GM23338 (cell line): ENCODE data around the gene GPC2.

Experiments
- CREB1 ChIP-seq: fragments of 250-450 bp; sonication (Bioruptor Pico); IDR thresholded peaks from 2 replicates; pipeline ENCODE4 v1.5.0; 2020; ENCODE audit warnings: low read depth, mild to moderate bottlenecking, moderate library complexity
- CTCF ChIP-seq, 2 experiments: fragments of 200-600 bp in 1 of 2; sonication (generic) in 1 of 2; conservative IDR thresholded peaks; 2 replicates each; pipeline versions ENCODE4 v1.5.1 to v1.6.1; 2016 to 2017; ENCODE audit warnings: antibody characterized with exemption in 2 of 2, low read depth in 2 of 2, mild to moderate bottlenecking in 2 of 2, moderate library complexity in 1 of 2
- ETS1 ChIP-seq: IDR thresholded peaks from 2 replicates; pipeline ENCODE4 v1.6.1; 2016; ENCODE audit warnings: antibody characterized with exemption
- EZH2 ChIP-seq: fragments of 200-600 bp; sonication (generic); IDR thresholded peaks from one replicate; pipeline ENCODE4 v1.8.0; 2017; ENCODE audit warnings: antibody characterized with exemption, mild to moderate bottlenecking, low read depth; ENCODE audit not compliant: unreplicated experiment
- EZH2phosphoT487 ChIP-seq: fragments of 200-600 bp; sonication (generic); IDR thresholded peaks from one replicate; pipeline ENCODE4 v1.8.1; 2018; ENCODE audit warnings: antibody characterized with exemption; ENCODE audit not compliant: unreplicated experiment
- JUNB ChIP-seq: IDR thresholded peaks from one replicate; pipeline ENCODE4 v1.6.1; 2016; ENCODE audit warnings: antibody characterized with exemption; ENCODE audit not compliant: unreplicated experiment
- NANOG ChIP-seq: IDR thresholded peaks from 2 replicates; pipeline ENCODE4 v1.6.1; 2016; ENCODE audit warnings: antibody characterized with exemption, borderline replicate concordance
- POLR2AphosphoS5 ChIP-seq: IDR thresholded peaks from 2 replicates; pipeline ENCODE4 v1.6.1; 2016; ENCODE audit warnings: antibody characterized with exemption, low read depth
- REST ChIP-seq: IDR thresholded peaks from one replicate; pipeline ENCODE4 v1.6.1; 2018; ENCODE audit warnings: antibody characterized with exemption; ENCODE audit not compliant: unreplicated experiment
- STAT1 ChIP-seq: IDR thresholded peaks from one replicate; pipeline ENCODE4 v1.6.1; 2016; ENCODE audit warnings: antibody characterized with exemption; ENCODE audit not compliant: unreplicated experiment
- ZNF114 ChIP-seq: fragments of 250-450 bp; sonication (Bioruptor Pico); IDR thresholded peaks from 2 replicates; pipeline ENCODE4 v1.5.0; 2020; ENCODE audit warnings: mild to moderate bottlenecking, moderate library complexity

- TF ChIP-seq POLR2AphosphoS5 = 0 out of 2 replicates have a peak, but pooled peaks have one; percentile 4
- TF ChIP-seq CTCF (conservative IDR thresholded peaks at IDR 0.05; ENCODE audit: low read depth in 2 of 2) = no peak
- TF ChIP-seq EZH2 = no peak
- TF ChIP-seq CREB1 = no peak
- TF ChIP-seq ETS1 = no peak
- TF ChIP-seq ZNF114 (CRISPR knock-in tag) = no peak
- TF ChIP-seq JUNB = no peak
- no peak for TF ChIP-seq EZH2phosphoT487
- no peak for TF ChIP-seq STAT1
- TF ChIP-seq REST = no peak
- TF ChIP-seq NANOG = no peak
These were observed 24.1 kb downstream of the GPC2 start for GRCh38 chr7:100152937-100153666.
